ENCODE results near the gene AASDHPPT. TPM values are rescaled to one million over a fixed set of nuclear protein-coding genes. Genes with fewer than 3 reads are reported as not detected.
"Not testable (repeated sequence)": the region's sequence is repeated elsewhere in the genome, so short reads cannot be mapped to it uniquely, and the experiment has no call there.

AASDHPPT gene
- total and polyA plus RNA-seq, 9 of the 15 experiments (the other 6 are each of a cell fraction or from before 2014, with no cell fraction given): 48.7 to 115 (median 69.0) TPM

GRCh38 chr11:106051103-106051502, 26.4 kb upstream of the AASDHPPT start:
- H3K36me3 ChIP-seq (ENCODE audit: control insufficient read depth, insufficient read depth, low read length): no peaks in the 10 kb centered on the region
- intact Hi-C loops (cut with micrococcal nuclease) (no loop called here), in situ Hi-C loops (cut with MboI) (no loop called here)

GRCh38 chr11:106058377-106058776, 19.1 kb upstream of the AASDHPPT start:
- H3K9me1 ChIP-seq (ENCODE audit: control insufficient read depth, insufficient read depth, low read length); H2AFZ ChIP-seq (ENCODE audit: low read depth, low read length); H3K79me2 ChIP-seq (ENCODE audit: control insufficient read depth, insufficient read depth, low read length); H3K36me3 ChIP-seq (ENCODE audit: control insufficient read depth, insufficient read depth, low read length); H4K20me1 ChIP-seq (replicated peaks; ENCODE audit: control insufficient read depth, insufficient read depth, low read length); in situ Hi-C loops (cut with MboI); H3K27me3 ChIP-seq (ENCODE audit: control insufficient read depth in 2 of 2, insufficient read depth in 2 of 2, low read length in 2 of 2); H3K4me2 ChIP-seq (ENCODE audit: insufficient read depth, low read length); H3K27ac ChIP-seq (ENCODE audit: extremely low read depth, low read depth, low read length); H3K9me3 ChIP-seq (replicated peaks; ENCODE audit: control insufficient read depth, insufficient read depth, low read depth, low read length); POLR2A ChIA-PET; H3K4me1 ChIP-seq (replicated peaks in 1 of 2; ENCODE audit: control insufficient read depth in 2 of 2, insufficient read depth in 2 of 2, low read length in 2 of 2); H3K9ac ChIP-seq (ENCODE audit: insufficient read depth in 1 of 2, low read depth in 2 of 2, low read length in 2 of 2); BruUV-seq (replicated peaks); ATAC-seq; H3K4me3 ChIP-seq; DNase-seq (ENCODE audit: extremely low read depth in 1 of 4, low spot score in 3 of 4); intact Hi-C loops (cut with micrococcal nuclease); CTCF ChIA-PET (ENCODE audit: low intra/inter-chr PET ratio); FAIRE-seq: not testable (repeated sequence)
- 83% methylated on average over 14 of the region's 14 CpGs for WGBS (ENCODE audit: insufficient coverage, low coverage, missing lambda C conversion rate)

More at GRCh38 chr11:106051103-106051502, 26.4 kb upstream of the AASDHPPT start:
- Histone ChIP-seq H3K4me3 (no peak overlapping the region), H3K9ac (ENCODE audit: insufficient read depth in 1 of 2, low read depth in 2 of 2, low read length in 2 of 2) (no peak overlapping the region), H3K79me2 (ENCODE audit: control insufficient read depth, insufficient read depth, low read length) (no peaks in the 10 kb centered on the region), H3K9me3 (replicated peaks; ENCODE audit: control insufficient read depth, insufficient read depth, low read depth, low read length) (no peaks in the 10 kb centered on the region), H3K27me3 (ENCODE audit: control insufficient read depth in 2 of 2, insufficient read depth in 2 of 2, low read length in 2 of 2) (no peaks in the 10 kb centered on the region), H3K4me1 (replicated peaks in 1 of 2; ENCODE audit: control insufficient read depth in 2 of 2, insufficient read depth in 2 of 2, low read length in 2 of 2) (no peaks in the 10 kb centered on the region), H3K4me2 (ENCODE audit: insufficient read depth, low read length) (no peak overlapping the region), H4K20me1 (replicated peaks; ENCODE audit: control insufficient read depth, insufficient read depth, low read length) (no peaks in the 10 kb centered on the region), H3K27ac (ENCODE audit: extremely low read depth, low read depth, low read length) (no peak overlapping the region), H2AFZ (ENCODE audit: low read depth, low read length) (no peak overlapping the region), H3K9me1 (ENCODE audit: control insufficient read depth, insufficient read depth, low read length) (no peaks in the 10 kb centered on the region)
- 0% methylated on average over 2 of the region's 2 CpGs for WGBS (ENCODE audit: insufficient coverage, low coverage, missing lambda C conversion rate)
- FAIRE-seq: no peak
- BruUV-seq (replicated peaks): no TSS peak
- TF ChIP-seq ZBTB9 (CRISPR knock-in tag; IDR thresholded peaks at IDR 0.05) (no peak), ZNF436 (CRISPR knock-in tag; IDR thresholded peaks at IDR 0.05) (no peak), STAT5A (IDR thresholded peaks at IDR 0.05; ENCODE audit: borderline replicate concordance, low read length) (no peak)
- DNase-seq (ENCODE audit: extremely low read depth in 1 of 4, low spot score in 3 of 4): no peak
- POLR2A ChIA-PET: no interaction called here
- ATAC-seq: no peak
- CTCF ChIA-PET (ENCODE audit: low intra/inter-chr PET ratio): no interaction called here

All from K562 (cell line).